ENCODE measurements around the gene KCNIP3.

KCNIP3 gene

GRCh38 chr2:95297639-95298395 is 670 bp downstream of the KCNIP3 start:
- DNase-seq, result no peak

- no peak for DNase-seq
Measured at GRCh38 chr2:95298486-95299111, 1.5 kb downstream of the KCNIP3 start.

- DNase-seq, result no peak
Measured at GRCh38 chr2:95299961-95300360, 2.8 kb downstream of the KCNIP3 start.

- no peak for DNase-seq
Measured at GRCh38 chr2:95300450-95300849, 3.3 kb downstream of the KCNIP3 start.

GRCh38 chr2:95301186-95301585 is 4.0 kb downstream of the KCNIP3 start:
- DNase-seq, result no peak

- DNase-seq, result no peak
Measured at GRCh38 chr2:95301876-95302641, 4.9 kb downstream of the KCNIP3 start.

GRCh38 chr2:95303191-95303919 is 6.2 kb downstream of the KCNIP3 start:
- no peak for DNase-seq

- DNase-seq, result no peak
Measured at GRCh38 chr2:95305380-95306061, 8.4 kb downstream of the KCNIP3 start.

- DNase-seq, result no peak
Measured at GRCh38 chr2:95306336-95306895, 9.3 kb downstream of the KCNIP3 start.

GRCh38 chr2:95307036-95307435 is 9.9 kb downstream of the KCNIP3 start:
- DNase-seq, result no peak

- no peak for DNase-seq
Measured at GRCh38 chr2:95307878-95308277, 10.7 kb downstream of the KCNIP3 start.

- DNase-seq, result no peak
Measured at GRCh38 chr2:95308426-95308990, 11.4 kb downstream of the KCNIP3 start.

GRCh38 chr2:95309599-95309998 is 12.5 kb downstream of the KCNIP3 start:
- DNase-seq, result no peak

- no peak for DNase-seq
Measured at GRCh38 chr2:95310216-95310615, 13.1 kb downstream of the KCNIP3 start.

- DNase-seq, result no peak
Measured at GRCh38 chr2:95310651-95311050, 13.5 kb downstream of the KCNIP3 start.

GRCh38 chr2:95311815-95312542 is 14.8 kb downstream of the KCNIP3 start:
- no peak for DNase-seq

GRCh38 chr2:95312543-95313201 is 15.5 kb downstream of the KCNIP3 start:
- no peak for DNase-seq

- DNase-seq, result no peak
Measured at GRCh38 chr2:95313296-95314131, 16.4 kb downstream of the KCNIP3 start.

GRCh38 chr2:95314598-95314963 is 17.4 kb downstream of the KCNIP3 start:
- no peak for DNase-seq

Data from cortex of kidney (tissue), 1 donor.